ENCODE results near the gene GJA4.

Gene GJA4

DNA sequence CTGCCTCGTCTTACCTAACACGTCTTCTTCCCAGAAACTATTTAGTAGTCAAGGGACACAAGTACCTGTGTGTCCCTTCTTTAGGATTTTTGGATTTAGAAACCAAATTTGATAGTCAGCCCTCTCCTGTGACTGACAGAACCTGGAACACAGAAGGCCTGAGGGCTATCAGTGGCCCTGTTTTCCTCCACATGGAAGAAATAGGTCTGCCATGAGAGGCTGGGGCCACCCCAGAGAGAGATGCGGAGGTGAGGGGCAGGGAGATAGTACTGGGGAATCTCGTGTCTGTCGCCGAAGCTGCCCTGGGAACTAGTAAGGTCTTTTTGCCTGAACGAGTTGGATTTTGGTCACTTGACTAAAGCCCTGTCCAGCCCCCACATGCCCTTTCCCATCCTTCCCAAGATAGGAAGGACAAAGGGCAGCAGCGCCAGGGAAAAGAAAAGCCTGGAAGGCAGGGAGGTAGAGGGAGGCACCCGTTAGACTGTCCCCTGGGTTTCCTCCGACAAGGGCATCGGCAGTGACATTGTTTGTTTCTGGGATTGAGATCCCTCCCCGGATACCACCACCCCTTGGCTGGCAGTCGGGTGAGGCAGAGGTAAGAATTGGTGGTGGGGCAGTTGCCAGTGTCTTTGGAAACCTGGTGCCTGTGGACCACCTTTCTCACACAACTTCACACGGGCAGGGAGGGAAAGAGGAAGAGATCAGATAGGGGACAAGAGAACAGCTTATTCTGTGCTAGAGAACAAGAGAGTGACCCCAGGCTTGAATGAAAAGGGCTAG lies 46.9 kb downstream of the GJA4 start:
- DNase-seq (ENCODE audit: low read depth) = no peak

DNA sequence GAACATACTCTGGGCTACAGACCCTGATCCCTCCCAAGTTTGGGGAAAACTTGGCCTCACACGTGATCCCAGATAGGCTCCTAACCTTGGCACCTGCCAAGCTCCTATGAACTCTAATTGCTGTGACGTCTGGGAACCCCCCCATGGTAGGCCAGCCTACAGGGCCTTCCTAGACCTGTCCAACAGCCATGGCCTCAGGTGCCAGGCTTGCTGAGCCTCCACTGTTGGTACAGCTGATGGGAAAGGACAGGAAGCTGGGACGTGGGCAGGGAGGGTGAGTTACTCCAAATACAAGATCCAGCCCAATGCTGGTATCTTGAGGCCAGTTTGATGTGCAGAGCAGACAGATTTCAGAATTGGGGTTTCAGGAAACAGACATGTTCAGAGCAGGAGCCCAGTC lies 47.6 kb downstream of the GJA4 start:
- DNase-seq (ENCODE audit: low read depth) = no peak

DNA sequence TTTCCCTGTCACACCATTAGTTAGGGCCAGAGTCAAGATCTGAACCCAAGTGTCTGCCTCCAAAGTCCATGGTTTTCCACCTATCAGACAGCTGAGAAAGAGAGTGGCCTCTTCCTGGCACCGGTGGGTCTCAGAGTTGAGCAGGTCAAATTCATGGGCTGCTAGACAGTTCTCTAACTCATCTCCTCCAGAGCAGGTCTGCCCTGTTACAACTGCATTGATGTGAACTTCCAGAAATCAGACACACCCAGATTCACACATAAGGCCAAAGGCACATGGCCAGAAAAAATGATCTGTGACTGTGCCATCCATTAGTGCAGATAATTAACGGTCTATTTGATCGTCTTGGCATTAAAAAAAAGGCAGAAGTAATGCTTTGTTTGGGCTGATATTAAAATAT lies 49.3 kb downstream of the GJA4 start:
- no peak for DNase-seq (ENCODE audit: low read depth)

DNA sequence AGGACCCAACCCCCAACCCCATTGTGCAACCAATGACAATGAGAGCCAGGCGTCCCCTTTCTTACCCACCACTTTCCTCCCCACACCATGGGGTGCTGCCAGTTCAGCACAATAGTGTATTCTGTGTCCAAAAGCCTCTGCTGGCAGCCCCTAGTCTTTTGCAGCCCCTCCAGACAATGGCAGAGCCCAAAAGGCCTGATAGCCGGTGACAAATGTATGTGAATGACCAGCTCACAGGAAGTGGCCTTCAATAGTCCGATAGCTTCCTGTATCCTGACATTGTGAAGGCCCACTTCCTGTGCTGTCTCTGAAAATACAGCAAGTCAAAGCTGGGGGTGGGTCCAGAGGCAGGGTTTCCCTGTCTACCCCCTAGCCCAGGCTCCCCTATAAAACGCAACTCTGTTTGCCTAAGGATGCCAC lies 50.2 kb downstream of the GJA4 start:
- no peak for DNase-seq (ENCODE audit: low read depth)

DNA sequence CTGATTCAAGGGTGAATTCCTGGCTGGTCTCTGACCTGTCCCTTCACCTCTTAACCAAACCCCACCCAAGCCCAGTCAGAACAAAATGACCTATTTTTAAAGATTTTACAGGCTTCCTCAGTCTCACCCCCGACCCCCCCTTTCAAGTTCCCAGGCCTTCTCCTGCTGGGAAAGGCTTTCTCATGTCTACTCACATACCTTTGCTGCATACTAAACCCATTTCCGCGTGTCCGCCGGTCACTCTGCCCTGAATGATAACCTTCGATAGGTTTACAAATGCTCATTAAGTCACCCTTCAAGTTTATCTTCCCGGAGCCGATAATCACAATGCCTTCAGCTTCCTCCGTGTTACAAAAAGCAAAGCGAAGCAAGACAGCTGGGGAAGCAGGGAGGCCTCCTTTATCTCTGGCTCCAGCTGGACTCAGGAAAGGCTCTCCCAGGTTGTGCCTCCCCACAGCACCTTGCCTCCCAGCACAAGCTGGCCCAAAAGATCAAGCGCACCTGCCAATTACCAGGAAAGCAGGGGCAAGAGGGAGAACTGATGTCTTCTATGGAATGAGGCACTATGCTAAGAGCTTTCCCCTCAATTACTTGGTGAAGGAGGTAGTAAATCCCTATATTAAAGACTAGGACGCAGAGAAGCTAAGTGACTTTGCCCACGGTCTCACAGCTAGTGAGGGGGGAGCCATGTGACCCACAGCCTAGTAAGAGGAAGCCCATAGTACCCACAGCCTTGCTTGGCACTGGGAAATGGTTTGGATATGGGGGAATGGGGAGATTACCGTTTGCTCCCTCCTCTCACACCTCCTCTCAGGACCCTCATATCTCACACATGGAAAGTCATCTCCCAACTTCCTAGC lies 50.8 kb downstream of the GJA4 start:
- no peak for DNase-seq (ENCODE audit: low read depth)

DNA sequence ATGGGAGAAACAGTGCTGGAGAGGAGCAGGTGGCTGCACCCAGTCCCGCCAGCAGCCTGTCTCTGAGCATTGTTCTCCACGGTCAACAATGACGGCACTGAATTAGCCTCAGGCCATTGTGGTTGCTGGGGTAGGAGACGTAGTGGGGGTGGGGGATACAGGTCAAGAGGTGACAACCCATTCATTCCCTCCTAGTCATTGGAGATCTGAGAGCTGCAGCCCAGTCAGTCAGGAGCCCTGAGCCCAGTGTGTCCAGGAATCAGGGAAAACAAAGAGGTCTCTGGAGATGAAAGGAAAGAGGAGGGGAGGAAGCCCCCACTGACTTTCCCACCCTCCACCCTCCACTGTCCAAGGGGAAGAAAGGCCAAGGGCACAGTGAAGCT lies 51.4 kb downstream of the GJA4 start:
- no peak for DNase-seq (ENCODE audit: low read depth)
